HEK293T (cell line): ENCODE data around the gene PLEKHH3.

Experiments used
- BHLHE40 ChIP-seq: fragments of 450-650 bp; IDR thresholded peaks from 2 replicates; pipeline ENCODE4 v1.6.1; 2016; ENCODE audit warnings: mild to moderate bottlenecking, moderate library complexity, borderline replicate concordance
- ELF4 ChIP-seq: fragments of 450-650 bp; IDR thresholded peaks from 2 replicates; pipeline ENCODE4 v1.6.1; 2017; ENCODE audit warnings: antibody characterized with exemption
- FOXA1 ChIP-seq: fragments of 450-650 bp; IDR thresholded peaks from 2 replicates; pipeline ENCODE4 v1.6.1; 2016; ENCODE audit warnings: mild to moderate bottlenecking
- FOXK2 ChIP-seq: fragments of 450-650 bp; IDR thresholded peaks from 2 replicates; pipeline ENCODE4 v1.6.1; 2016; ENCODE audit warnings: mild to moderate bottlenecking
- FOXM1 ChIP-seq: fragments of 450-650 bp; IDR thresholded peaks from 2 replicates; pipeline ENCODE4 v1.6.1; 2017; ENCODE audit warnings: mild to moderate bottlenecking, borderline replicate concordance
- HDGF ChIP-seq: fragments of 450-650 bp; IDR thresholded peaks from 2 replicates; pipeline ENCODE4 v1.6.1; 2017; ENCODE audit warnings: antibody characterized with exemption, borderline replicate concordance
- L3MBTL2 ChIP-seq: fragments of 450-650 bp; conservative IDR thresholded peaks from 2 replicates; pipeline ENCODE4 v1.6.1; 2016; ENCODE audit warnings: mild to moderate bottlenecking
- LEF1 ChIP-seq: fragments of 450-650 bp; IDR thresholded peaks from 2 replicates; pipeline ENCODE4 v1.6.1; 2017; ENCODE audit warnings: mild to moderate bottlenecking, borderline replicate concordance
- NFRKB ChIP-seq: fragments of 450-650 bp; IDR thresholded peaks from 2 replicates; pipeline ENCODE4 v1.6.1; 2016; ENCODE audit warnings: mild to moderate bottlenecking, moderate library complexity
- SP1 ChIP-seq: fragments of 450-650 bp; IDR thresholded peaks from 2 replicates; pipeline ENCODE4 v1.6.1; 2017
- SUZ12 ChIP-seq: fragments of 450-650 bp; IDR thresholded peaks from 2 replicates; pipeline ENCODE4 v1.6.1; 2016; ENCODE audit warnings: mild to moderate bottlenecking
- TF ChIP-seq, protein P1 (sequence below): fragments of 450-650 bp; IDR thresholded peaks from 2 replicates; pipeline ENCODE4 v1.6.1; 2016

DNA sequence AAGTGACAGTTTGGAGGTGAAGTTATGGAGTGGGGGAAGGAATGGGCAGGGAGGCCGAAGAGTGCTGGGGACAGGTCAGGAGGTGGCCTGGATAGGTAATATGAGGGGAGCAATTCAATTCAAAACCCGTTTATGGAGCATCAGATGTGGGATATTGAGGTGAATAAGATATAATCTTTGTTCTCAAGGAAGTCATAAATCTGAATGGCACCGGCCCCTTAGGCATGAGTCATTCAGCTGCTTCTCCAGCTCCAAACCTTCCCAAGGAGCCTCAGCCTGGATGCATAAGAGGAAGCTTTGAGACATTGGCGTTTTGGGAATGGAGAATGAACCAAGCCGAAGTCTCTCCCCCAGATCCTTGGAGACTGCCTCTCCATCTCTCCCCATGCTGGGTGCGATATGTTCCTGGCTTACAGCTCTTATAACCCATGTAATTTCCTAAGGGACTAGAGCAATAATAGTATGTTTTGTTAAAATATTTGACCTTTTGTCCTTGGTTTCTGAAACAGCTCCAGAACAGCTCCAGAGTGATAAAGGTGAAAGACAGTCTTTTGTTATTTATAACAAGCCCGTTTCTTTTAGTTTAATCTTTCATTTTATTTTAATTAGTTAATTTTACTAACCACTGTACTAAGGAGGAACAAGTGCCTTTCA is 16.0 kb downstream of the PLEKHH3 start:
- TF ChIP-seq, protein P1, sequence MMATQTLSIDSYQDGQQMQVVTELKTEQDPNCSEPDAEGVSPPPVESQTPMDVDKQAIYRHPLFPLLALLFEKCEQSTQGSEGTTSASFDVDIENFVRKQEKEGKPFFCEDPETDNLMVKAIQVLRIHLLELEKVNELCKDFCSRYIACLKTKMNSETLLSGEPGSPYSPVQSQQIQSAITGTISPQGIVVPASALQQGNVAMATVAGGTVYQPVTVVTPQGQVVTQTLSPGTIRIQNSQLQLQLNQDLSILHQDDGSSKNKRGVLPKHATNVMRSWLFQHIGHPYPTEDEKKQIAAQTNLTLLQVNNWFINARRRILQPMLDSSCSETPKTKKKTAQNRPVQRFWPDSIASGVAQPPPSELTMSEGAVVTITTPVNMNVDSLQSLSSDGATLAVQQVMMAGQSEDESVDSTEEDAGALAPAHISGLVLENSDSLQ: peak; percentile 84
- TF ChIP-seq BHLHE40: no peak
- TF ChIP-seq SUZ12: no peak
- no peak for TF ChIP-seq NFRKB
- TF ChIP-seq ELF4: no peak
- no peak for TF ChIP-seq FOXK2
- no peak for TF ChIP-seq SP1
- no peak for TF ChIP-seq HDGF
- no peak for TF ChIP-seq FOXA1
- TF ChIP-seq FOXM1: no peak
- TF ChIP-seq L3MBTL2: no peak
- no peak for TF ChIP-seq LEF1
